Cardiac muscle cell (in vitro differentiated cells and primary cell): Measurements from ENCODE around the gene KRTAP24-1. TPM values are rescaled to one million over a fixed set of nuclear protein-coding genes. Genes with fewer than 3 reads are reported as not detected.

Experiments
- DNase-seq, 2 donors: peaks; one replicate each; pipeline versions ENCODE4 v3.0.0 to v3.0.0-alpha.2; 2010 to 2017; ENCODE audit warnings: low read depth in 1 of 2, low spot score in 1 of 2
- H3K27ac ChIP-seq: fragments of 200-600 bp; sonication (generic); 2 replicates; pipeline ENCODE4 v1.5.1; 2016
- H3K27me3 ChIP-seq: fragments of 200-600 bp; sonication (generic); 2 replicates; pipeline ENCODE4 v1.6.0; 2016; ENCODE audit warnings: control low read depth
- H3K36me3 ChIP-seq: fragments of 200-600 bp; sonication (generic); 2 replicates; pipeline ENCODE4 v1.5.1; 2016; ENCODE audit warnings: control low read depth
- H3K4me1 ChIP-seq: fragments of 200-600 bp; sonication (generic); 2 replicates; pipeline ENCODE4 v1.8.1; 2017; ENCODE audit warnings: low read depth, mild to moderate bottlenecking, mixed run types
- H3K4me3 ChIP-seq: fragments of 200-600 bp; sonication (generic); 2 replicates; pipeline ENCODE4 v1.5.1; 2016; ENCODE audit warnings: mild to moderate bottlenecking
- H3K9me3 ChIP-seq: fragments of 200-600 bp; sonication (generic); 2 replicates; pipeline ENCODE4 v1.5.1; 2017; ENCODE audit warnings: low read depth, mild to moderate bottlenecking, control low read depth
- CTCF ChIP-seq: IDR thresholded peaks from 2 replicates; pipeline ENCODE4 v1.5.1; 2012; ENCODE audit warnings: low read depth, mild to moderate bottlenecking, low read length
- polyA plus RNA-seq: library from polyadenylated mRNA; unstranded; fragments of >200 nt; fragmentation: Nextera tagmentation; extraction: Ambion mirVana; gene quantifications from 2 replicates; pipeline ENCODE4 v1.2.1, GENCODE V29; 2016
- total RNA-seq: library from RNA; depleted of rRNA; stranded (reverse); fragments of >200 nt; gene quantifications from 2 replicates; pipeline ENCODE4 v1.2.3, GENCODE V29; 2016

KRTAP24-1 gene
- total and polyA plus RNA-seq, 2 experiments from 2014 or later, result not detected

DNA sequence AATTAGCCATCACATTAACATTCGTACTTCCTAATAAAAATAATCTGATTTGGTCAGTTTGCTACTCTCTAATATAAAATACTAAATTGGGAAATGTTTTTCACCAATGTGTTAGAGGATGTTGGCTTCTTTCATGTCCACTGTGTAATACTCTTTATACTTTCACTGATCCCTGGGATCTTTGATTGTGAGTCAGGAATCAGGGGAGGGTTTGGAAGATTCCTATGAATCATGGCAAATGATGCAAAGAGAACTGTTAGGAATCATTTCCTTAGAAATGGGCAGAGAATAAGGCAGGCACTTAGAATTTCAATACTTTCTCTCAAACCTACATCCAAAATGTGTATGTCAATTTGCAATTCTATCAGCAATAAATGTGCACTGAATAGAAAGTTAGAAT lies 31.0 kb downstream of the KRTAP24-1 start:
- no peak overlapping the region for H3K27ac ChIP-seq
- no peak for DNase-seq
- no peaks in the 10 kb centered on the region for H3K9me3 ChIP-seq
- no peaks in the 10 kb centered on the region for H3K4me1 ChIP-seq
- no peaks in the 10 kb centered on the region for H3K36me3 ChIP-seq
- H3K4me3 ChIP-seq, result no peak overlapping the region
- no peak for TF ChIP-seq CTCF
- H3K27me3 ChIP-seq, result no peaks in the 10 kb centered on the region

GRCh38 chr21:30249936-30250335 lies 32.8 kb downstream of the KRTAP24-1 start:
- H3K4me1 ChIP-seq, result no peaks in the 10 kb centered on the region
- DNase-seq, result no peak
- H3K4me3 ChIP-seq, result no peak overlapping the region
- no peaks in the 10 kb centered on the region for H3K9me3 ChIP-seq
- no peak overlapping the region for H3K27ac ChIP-seq
- no peaks in the 10 kb centered on the region for H3K36me3 ChIP-seq
- no peaks in the 10 kb centered on the region for H3K27me3 ChIP-seq
- no peak for TF ChIP-seq CTCF

- Histone ChIP-seq H3K4me3 (no peak overlapping the region), H3K36me3 (no peaks in the 10 kb centered on the region), H3K27me3 (no peaks in the 10 kb centered on the region), H3K27ac (no peak overlapping the region), H3K4me1 (no peaks in the 10 kb centered on the region), H3K9me3 (no peaks in the 10 kb centered on the region)
- TF ChIP-seq CTCF, result no peak
- no peak for DNase-seq
Observed at GRCh38 chr21:30248844-30249243, 33.9 kb downstream of the KRTAP24-1 start.

GRCh38 chr21:30245061-30245460 lies 37.7 kb downstream of the KRTAP24-1 start:
- Histone ChIP-seq H3K27ac (no peak overlapping the region), H3K36me3 (no peaks in the 10 kb centered on the region), H3K4me1 (no peaks in the 10 kb centered on the region), H3K27me3 (no peaks in the 10 kb centered on the region), H3K4me3 (no peak overlapping the region), H3K9me3 (no peaks in the 10 kb centered on the region)
- no peak for DNase-seq
- TF ChIP-seq CTCF, result no peak

DNA sequence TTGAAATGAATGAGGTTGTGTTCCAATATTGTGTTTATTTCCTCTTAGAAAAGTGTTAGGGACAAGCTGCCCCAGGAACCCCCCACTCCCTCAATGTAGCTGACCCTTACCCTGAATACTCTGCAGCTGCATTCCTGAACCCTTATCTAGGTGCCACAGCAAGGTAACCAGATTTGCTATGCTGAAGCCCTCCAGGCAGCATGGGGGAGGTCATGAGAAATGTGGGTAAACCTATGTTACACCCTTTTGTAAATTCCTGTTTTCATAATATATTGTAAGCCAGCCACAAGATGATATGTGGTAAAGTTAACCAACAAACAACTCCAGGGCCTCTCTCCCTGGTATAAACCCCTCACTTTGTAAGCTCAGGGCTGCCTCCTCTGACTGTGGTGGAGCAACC lies 39.1 kb downstream of the KRTAP24-1 start:
- H3K27me3 ChIP-seq, result no peaks in the 10 kb centered on the region
- TF ChIP-seq CTCF, result no peak
- H3K4me3 ChIP-seq, result no peak overlapping the region

GRCh38 chr21:30240661-30241060 lies 42.1 kb downstream of the KRTAP24-1 start:
- no peak for TF ChIP-seq CTCF

More for the DNA sequence above, 39.1 kb downstream of the KRTAP24-1 start:
- Histone ChIP-seq H3K9me3 (no peaks in the 10 kb centered on the region), H3K36me3 (no peaks in the 10 kb centered on the region), H3K27ac (no peak overlapping the region), H3K4me1 (no peaks in the 10 kb centered on the region)
- DNase-seq, result no peak

More at GRCh38 chr21:30240661-30241060, 42.1 kb downstream of the KRTAP24-1 start:
- Histone ChIP-seq H3K36me3 (no peaks in the 10 kb centered on the region), H3K27me3 (no peaks in the 10 kb centered on the region), H3K4me1 (no peaks in the 10 kb centered on the region), H3K9me3 (no peaks in the 10 kb centered on the region), H3K27ac (no peak overlapping the region), H3K4me3 (no peak overlapping the region)
- DNase-seq, result no peak
